ENCODE data around the gene COL4A1.

COL4A1 gene

GRCh38 chr13:110182461-110182860 is 124.5 kb downstream of the COL4A1 start:
- POLR2A ChIA-PET: no interaction called here
- CTCF ChIA-PET: no interaction called here
- no peak for DNase-seq (ENCODE audit: extremely low spot score)
- TF ChIP-seq CTBP1 (IDR thresholded peaks at IDR 0.05; ENCODE audit: borderline replicate concordance): no peak
- no peak for TF ChIP-seq L3MBTL2 (conservative IDR thresholded peaks at IDR 0.05)
- no peak for TF ChIP-seq NFRKB (IDR thresholded peaks at IDR 0.05)
- TF ChIP-seq FOXM1 (IDR thresholded peaks at IDR 0.05; ENCODE audit: borderline replicate concordance): no peak
- TF ChIP-seq SP1 (IDR thresholded peaks at IDR 0.05): no peak
- TF ChIP-seq ELF4 (IDR thresholded peaks at IDR 0.05): no peak
- no peak for TF ChIP-seq ARNT (IDR thresholded peaks at IDR 0.05)
- no peak for TF ChIP-seq ZNF384 (IDR thresholded peaks at IDR 0.05)
- TF ChIP-seq LEF1 (IDR thresholded peaks at IDR 0.05; ENCODE audit: borderline replicate concordance): no peak
- TF ChIP-seq FOXK2 (IDR thresholded peaks at IDR 0.05): no peak
- TF ChIP-seq TARDBP (IDR thresholded peaks at IDR 0.05): no peak
- no peak for TF ChIP-seq BHLHE40 (IDR thresholded peaks at IDR 0.05; ENCODE audit: borderline replicate concordance)

GRCh38 chr13:110182003-110182402 is 125.0 kb downstream of the COL4A1 start:
- POLR2A ChIA-PET: no interaction called here

GRCh38 chr13:110179857-110180147 is 127.2 kb downstream of the COL4A1 start:
- POLR2A ChIA-PET: no interaction called here
- no peak for DNase-seq (ENCODE audit: extremely low spot score)
- no peak for TF ChIP-seq BHLHE40 (IDR thresholded peaks at IDR 0.05; ENCODE audit: borderline replicate concordance)
- TF ChIP-seq ELF4 (IDR thresholded peaks at IDR 0.05): no peak
- no peak for TF ChIP-seq LEF1 (IDR thresholded peaks at IDR 0.05; ENCODE audit: borderline replicate concordance)
- TF ChIP-seq ARNT (IDR thresholded peaks at IDR 0.05): no peak
- TF ChIP-seq SP1 (IDR thresholded peaks at IDR 0.05): no peak
- TF ChIP-seq ZNF384 (IDR thresholded peaks at IDR 0.05): no peak
- no peak for TF ChIP-seq FOXM1 (IDR thresholded peaks at IDR 0.05; ENCODE audit: borderline replicate concordance)
- TF ChIP-seq TARDBP (IDR thresholded peaks at IDR 0.05): no peak
- TF ChIP-seq PKNOX1 (IDR thresholded peaks at IDR 0.05): no peak
- TF ChIP-seq HDGF (IDR thresholded peaks at IDR 0.05; ENCODE audit: borderline replicate concordance): no peak
- no peak for TF ChIP-seq NFRKB (IDR thresholded peaks at IDR 0.05)
- TF ChIP-seq CTBP1 (IDR thresholded peaks at IDR 0.05; ENCODE audit: borderline replicate concordance): no peak
- no peak for TF ChIP-seq FOXA1 (IDR thresholded peaks at IDR 0.05)
- no peak for TF ChIP-seq FOXK2 (IDR thresholded peaks at IDR 0.05)
- no peak for TF ChIP-seq SUZ12 (IDR thresholded peaks at IDR 0.05)
- no peak for TF ChIP-seq L3MBTL2 (conservative IDR thresholded peaks at IDR 0.05)
- CTCF ChIA-PET: no interaction called here

More at GRCh38 chr13:110182003-110182402, 125.0 kb downstream of the COL4A1 start:
- CTCF ChIA-PET: no interaction called here
- DNase-seq (ENCODE audit: extremely low spot score): no peak
- no peak for TF ChIP-seq BHLHE40 (IDR thresholded peaks at IDR 0.05; ENCODE audit: borderline replicate concordance)
- TF ChIP-seq SP1 (IDR thresholded peaks at IDR 0.05): no peak
- TF ChIP-seq LEF1 (IDR thresholded peaks at IDR 0.05; ENCODE audit: borderline replicate concordance): no peak
- TF ChIP-seq ARNT (IDR thresholded peaks at IDR 0.05): no peak
- no peak for TF ChIP-seq ZNF384 (IDR thresholded peaks at IDR 0.05)
- no peak for TF ChIP-seq NFRKB (IDR thresholded peaks at IDR 0.05)
- no peak for TF ChIP-seq SUZ12 (IDR thresholded peaks at IDR 0.05)

GRCh38 chr13:110179116-110179856 is 127.7 kb downstream of the COL4A1 start:
- CTCF ChIA-PET: no interaction called here
- no peak for DNase-seq (ENCODE audit: extremely low spot score)
- TF ChIP-seq SUZ12 (IDR thresholded peaks at IDR 0.05) (no peak), L3MBTL2 (conservative IDR thresholded peaks at IDR 0.05) (no peak), LEF1 (IDR thresholded peaks at IDR 0.05; ENCODE audit: borderline replicate concordance) (no peak), FOXM1 (IDR thresholded peaks at IDR 0.05; ENCODE audit: borderline replicate concordance) (no peak), BHLHE40 (IDR thresholded peaks at IDR 0.05; ENCODE audit: borderline replicate concordance) (no peak)
- POLR2A ChIA-PET: no interaction called here

- TF ChIP-seq FOXM1 (IDR thresholded peaks at IDR 0.05; ENCODE audit: borderline replicate concordance): no peak
- TF ChIP-seq L3MBTL2 (conservative IDR thresholded peaks at IDR 0.05): no peak
- TF ChIP-seq FOXA1 (IDR thresholded peaks at IDR 0.05): no peak
- TF ChIP-seq ELF4 (IDR thresholded peaks at IDR 0.05): no peak
- no peak for TF ChIP-seq CTBP1 (IDR thresholded peaks at IDR 0.05; ENCODE audit: borderline replicate concordance)
- no peak for TF ChIP-seq FOXK2 (IDR thresholded peaks at IDR 0.05)
- no peak for TF ChIP-seq SP1 (IDR thresholded peaks at IDR 0.05)
- TF ChIP-seq ZNF384 (IDR thresholded peaks at IDR 0.05): no peak
- TF ChIP-seq TARDBP (IDR thresholded peaks at IDR 0.05): no peak
- no peak for TF ChIP-seq PKNOX1 (IDR thresholded peaks at IDR 0.05)
- TF ChIP-seq ARNT (IDR thresholded peaks at IDR 0.05): no peak
- TF ChIP-seq HDGF (IDR thresholded peaks at IDR 0.05; ENCODE audit: borderline replicate concordance): no peak
- no peak for TF ChIP-seq NFRKB (IDR thresholded peaks at IDR 0.05)
- no peak for TF ChIP-seq SUZ12 (IDR thresholded peaks at IDR 0.05)
- ChIA-PET CTCF (no interaction called here), POLR2A (no interaction called here)
- DNase-seq (ENCODE audit: extremely low spot score): no peak
Measured at GRCh38 chr13:110177790-110178189, 129.2 kb downstream of the COL4A1 start.

- no peak for DNase-seq (ENCODE audit: extremely low spot score)
- CTCF ChIA-PET: no interaction called here
- POLR2A ChIA-PET: no interaction called here
- TF ChIP-seq ZNF384 (IDR thresholded peaks at IDR 0.05) (no peak), PKNOX1 (IDR thresholded peaks at IDR 0.05) (no peak), FOXM1 (IDR thresholded peaks at IDR 0.05; ENCODE audit: borderline replicate concordance) (no peak), L3MBTL2 (conservative IDR thresholded peaks at IDR 0.05) (no peak), ARNT (IDR thresholded peaks at IDR 0.05) (no peak), ELF4 (IDR thresholded peaks at IDR 0.05) (no peak), TARDBP (IDR thresholded peaks at IDR 0.05) (no peak), NFRKB (IDR thresholded peaks at IDR 0.05) (no peak), BHLHE40 (IDR thresholded peaks at IDR 0.05; ENCODE audit: borderline replicate concordance) (no peak), HDGF (IDR thresholded peaks at IDR 0.05; ENCODE audit: borderline replicate concordance) (no peak), LEF1 (IDR thresholded peaks at IDR 0.05; ENCODE audit: borderline replicate concordance) (no peak), FOXA1 (IDR thresholded peaks at IDR 0.05) (no peak), FOXK2 (IDR thresholded peaks at IDR 0.05) (no peak), SUZ12 (IDR thresholded peaks at IDR 0.05) (no peak), CTBP1 (IDR thresholded peaks at IDR 0.05; ENCODE audit: borderline replicate concordance) (no peak), SP1 (IDR thresholded peaks at IDR 0.05) (no peak)
Measured at GRCh38 chr13:110176431-110176830, 130.5 kb downstream of the COL4A1 start.

All from HEK293T (cell line).